HepG2 (cell line): ENCODE measurements around the gene FGFBP2. TPM values are rescaled to one million over a fixed set of nuclear protein-coding genes. Genes with fewer than 3 reads are reported as not detected.

Source experiments
- ATAC-seq: fragments of 200-7000 bp; cut with Tn5 transposase; 3 replicates; pipeline ENCODE4 v1.9.1; 2020; ENCODE audit warnings: mild to moderate bottlenecking, moderate library complexity
- BruUV-seq: library from RNA; stranded (reverse); fragments of 400-500 nt; replicated peaks from 2 replicates; lab custom pipeline; 2021; lab: Mats Ljungman, UMichigan
- CTCF ChIA-PET: fragments of 300-600 bp; formaldehyde crosslinking; extraction: SDS; loops from one replicate; lab custom pipeline; 2021; ENCODE audit warnings: low total read pairs, inconsistent platforms, low intra/inter-chr PET ratio; lab: Yijun Ruan, JAX
- POLR2A ChIA-PET: fragments of 350-600 bp; sonication (Branson Sonifier 250); formaldehyde crosslinking; loops from one replicate; lab custom pipeline; 2020; ENCODE audit warnings: antibody characterized with exemption, inconsistent platforms; lab: Yijun Ruan, JAX
- DNase-seq: peaks from one replicate; pipeline ENCODE4 v3.0.0-alpha.2; 2015; ENCODE audit warnings: low spot score
- FAIRE-seq: peaks from 3 replicates; lab custom pipeline; 2011; peaks lifted over from hg19 to GRCh38; lab: Jason Lieb, UNC
- H2AFZ ChIP-seq: one replicate; pipeline ENCODE4 v1.6.1; 2011; ENCODE audit warnings: low read length, inconsistent platforms
- H3K27ac ChIP-seq: fragments of 300-600 bp; 3 replicates; pipeline ENCODE4 v1.8.0; 2011; ENCODE audit warnings: mixed run types, mild to moderate bottlenecking, mixed read lengths, low read length, inconsistent platforms; ENCODE audit not compliant: insufficient read depth; ENCODE audit errors: extremely low read length
- H3K27me3 ChIP-seq, 2 experiments: fragments of 200-600 bp in 1 of 2; 2 replicates in 1 of 2; 3 replicates in 1 of 2; pipeline versions ENCODE4 v1.6.0 to v1.8.0; 2011; ENCODE audit warnings: low read length in 2 of 2, mild to moderate bottlenecking in 2 of 2, moderate library complexity in 2 of 2, inconsistent platforms in 1 of 2; ENCODE audit not compliant: insufficient read depth in 2 of 2, control insufficient read depth in 1 of 2
- H3K36me3 ChIP-seq, 2 experiments: fragments of 200-600 bp in 1 of 2; replicated peaks in 1 of 2; 2 replicates in 1 of 2; 3 replicates in 1 of 2; pipeline versions ENCODE4 v1.5.1 to v1.8.0; 2011; ENCODE audit warnings: low read length in 2 of 2, inconsistent platforms in 1 of 2; ENCODE audit not compliant: insufficient read depth in 2 of 2, control insufficient read depth in 1 of 2
- H3K4me1 ChIP-seq: 2 replicates; pipeline ENCODE4 v1.5.1; 2012; ENCODE audit warnings: low read length, inconsistent platforms; ENCODE audit not compliant: insufficient read depth
- H3K4me2 ChIP-seq: 2 replicates; pipeline ENCODE4 v1.6.0; 2011; ENCODE audit warnings: low read depth, low read length, inconsistent platforms
- H3K4me3 ChIP-seq, 3 experiments: fragments of 200-600 bp in 1 of 3; sonication (generic), shearing (Covaris generic) in 1 of 3; replicated peaks in 1 of 3; 2 replicates each; pipeline ENCODE4 v1.5.1; 2011 to 2016; ENCODE audit warnings: low read length in 3 of 3, inconsistent platforms in 2 of 3, low read depth in 2 of 3, mild to moderate bottlenecking in 2 of 3, control low read depth in 1 of 3, mixed read lengths in 1 of 3; ENCODE audit not compliant: insufficient read depth in 1 of 3
- H3K79me2 ChIP-seq: one replicate; pipeline ENCODE4 v1.6.1; 2011; ENCODE audit warnings: low read length, inconsistent platforms; ENCODE audit not compliant: insufficient read depth
- H3K9ac ChIP-seq: 2 replicates; pipeline ENCODE4 v1.6.0; 2011; ENCODE audit warnings: mild to moderate bottlenecking, low read depth, low read length, inconsistent platforms; ENCODE audit not compliant: insufficient read depth
- H3K9me3 ChIP-seq: 2 replicates; pipeline ENCODE4 v1.5.1; 2012; ENCODE audit warnings: mild to moderate bottlenecking, low read length
- H4K20me1 ChIP-seq: 2 replicates; pipeline ENCODE4 v1.6.0; 2011; ENCODE audit warnings: inconsistent platforms, mild to moderate bottlenecking, low read length, moderate library complexity; ENCODE audit not compliant: insufficient read depth
- ARNT2 ChIP-seq: sonication (generic); formaldehyde crosslinking; IDR thresholded peaks from 2 replicates; pipeline ENCODE4 v1.8.0; 2022; ENCODE audit warnings: mild to moderate bottlenecking, low read depth, missing genetic modification reagents, moderate library complexity
- ATF6 ChIP-seq: sonication (generic); formaldehyde crosslinking; conservative IDR thresholded peaks from 2 replicates; pipeline ENCODE4 v1.4.0; 2020; ENCODE audit warnings: missing genetic modification reagents
- BRD4 ChIP-seq: sonication (generic); formaldehyde crosslinking; IDR thresholded peaks from 2 replicates; pipeline ENCODE4 v1.4.0; 2020; ENCODE audit warnings: missing genetic modification reagents
- KDM1A ChIP-seq: IDR thresholded peaks from 2 replicates; pipeline ENCODE4 v1.6.1; 2016; ENCODE audit warnings: missing compliant biosample characterization
- KDM5B ChIP-seq: sonication (generic); formaldehyde crosslinking; IDR thresholded peaks from 2 replicates; pipeline ENCODE4 v1.4.0; 2020; ENCODE audit warnings: missing genetic modification reagents, mild to moderate bottlenecking, borderline replicate concordance
- STAG1 ChIP-seq: sonication (generic); formaldehyde crosslinking; IDR thresholded peaks from 2 replicates; pipeline ENCODE4 v1.4.0; 2020; ENCODE audit warnings: missing genetic modification reagents
- TEAD3 ChIP-seq: optimal IDR thresholded peaks from 2 replicates; pipeline ENCODE3; 2016; ENCODE audit warnings: borderline replicate concordance
- ZNF441 ChIP-seq: sonication (generic); formaldehyde crosslinking; IDR thresholded peaks from 2 replicates; pipeline ENCODE4 v1.7.0; 2021; ENCODE audit warnings: missing genetic modification reagents, borderline replicate concordance
- WGBS: methylation state at CpG from one replicate; pipeline ENCODE4 v1.1.6; 2017; ENCODE audit warnings: low lambda C conversion rate; 5-methylcytosine and 5-hydroxymethylcytosine counted together
- in situ Hi-C: cut with HindIII; loops from 2 replicates; pipeline ENCODE4 v1.10.0; 2017; ENCODE audit warnings: low pct_unique_long_range_greater_than_20kb; ENCODE audit not compliant: extremely low pct_ligation_motif_present
- intact Hi-C: fragments of 100-400 bp; cut with micrococcal nuclease; formaldehyde crosslinking; loops from one replicate; pipeline ENCODE4 v1.10.0; 2022; ENCODE audit not compliant: unreplicated experiment
- polyA plus RNA-seq, 8 experiments: library from polyadenylated mRNA; depleted of rRNA in 3 of 8; stranded (reverse) in 7 of 8; unstranded in 1 of 8; fragments of >200 nt; fragmentation: Illumina TruSeq in 4 of 8; extraction: Trizol in 4 of 8; gene quantifications; 2 replicates each; pipeline versions ENCODE4 v1.2.1 to v1.2.3, GENCODE V29; 2011 to 2016; ENCODE audit warnings: low read depth in 4 of 8, missing spikeins in 1 of 8, mixed read lengths in 1 of 8; ENCODE audit not compliant: insufficient read depth in 1 of 8
- total RNA-seq, 5 experiments: library from RNA; depleted of rRNA; stranded (reverse); fragments of >200 nt; fragmentation: Illumina TruSeq; extraction: Trizol; gene quantifications; 2 replicates each; pipeline ENCODE4 v1.2.3, GENCODE V29; 2016; ENCODE audit warnings: low read depth in 1 of 5
- TF ChIP-seq, protein P1 (sequence below): sonication (generic); formaldehyde crosslinking; IDR thresholded peaks from one replicate; pipeline ENCODE4 v1.5.1; 2020; ENCODE audit warnings: mild to moderate bottlenecking, missing genetic modification reagents; ENCODE audit errors: not compliant biosample characterization
- TF ChIP-seq, protein P2 (sequence below): sonication (generic); formaldehyde crosslinking; IDR thresholded peaks from 2 replicates; pipeline ENCODE4 v1.4.0; 2020; ENCODE audit warnings: missing genetic modification reagents

Gene FGFBP2
- total and polyA plus RNA-seq, 2 of the 13 experiments (the other 11 are each of a cell fraction or from before 2014, with no cell fraction given) = not detected

- ChIA-PET CTCF (interaction anchor here (1.2 to 2.0 kb wide), 4 partner anchors 38 to 522 kb away, joined by 3 to 13 read pairs (median 6); partner anchors contain the start of gene FGFBP2), POLR2A (interaction anchor here (1.0 kb wide), 1 partner anchor 522 kb away, joined by 4 read pairs; no protein-coding TSS in a partner anchor)
- no TSS peak for BruUV-seq
- H3K9ac ChIP-seq = no peak overlapping the region
- ATAC-seq (peak; percentile 98), FAIRE-seq (peak; percentile 96), DNase-seq (peak; percentile 43)
- no peak overlapping the region for H3K4me3 ChIP-seq
- H3K36me3 ChIP-seq = no peaks in the 10 kb centered on the region
- no peaks in the 10 kb centered on the region for H3K27me3 ChIP-seq
- in situ Hi-C loops = loop anchor here (5.0 kb wide), 1 partner anchor 39 kb away; the partner anchor contains the start of gene FGFBP2
- no peak overlapping the region for H3K4me2 ChIP-seq
- no peak overlapping the region for H2AFZ ChIP-seq
- no peaks in the 10 kb centered on the region for H3K4me1 ChIP-seq
- H4K20me1 ChIP-seq = no peaks in the 10 kb centered on the region
- intact Hi-C loops = loop anchor here (1.0 kb wide), 4 partner anchors 38 to 522 kb away; partner anchors contain the start of gene FGFBP2
- 4% methylated on average over 4 of the region's 4 CpGs for WGBS
- H3K27ac ChIP-seq = no peak overlapping the region
- H3K9me3 ChIP-seq = no peaks in the 10 kb centered on the region
- no peaks in the 10 kb centered on the region for H3K79me2 ChIP-seq
- no peak for TF ChIP-seq KDM1A
- TF ChIP-seq ARNT2 (CRISPR knock-in tag) = no peak
- TF ChIP-seq, protein P1, sequence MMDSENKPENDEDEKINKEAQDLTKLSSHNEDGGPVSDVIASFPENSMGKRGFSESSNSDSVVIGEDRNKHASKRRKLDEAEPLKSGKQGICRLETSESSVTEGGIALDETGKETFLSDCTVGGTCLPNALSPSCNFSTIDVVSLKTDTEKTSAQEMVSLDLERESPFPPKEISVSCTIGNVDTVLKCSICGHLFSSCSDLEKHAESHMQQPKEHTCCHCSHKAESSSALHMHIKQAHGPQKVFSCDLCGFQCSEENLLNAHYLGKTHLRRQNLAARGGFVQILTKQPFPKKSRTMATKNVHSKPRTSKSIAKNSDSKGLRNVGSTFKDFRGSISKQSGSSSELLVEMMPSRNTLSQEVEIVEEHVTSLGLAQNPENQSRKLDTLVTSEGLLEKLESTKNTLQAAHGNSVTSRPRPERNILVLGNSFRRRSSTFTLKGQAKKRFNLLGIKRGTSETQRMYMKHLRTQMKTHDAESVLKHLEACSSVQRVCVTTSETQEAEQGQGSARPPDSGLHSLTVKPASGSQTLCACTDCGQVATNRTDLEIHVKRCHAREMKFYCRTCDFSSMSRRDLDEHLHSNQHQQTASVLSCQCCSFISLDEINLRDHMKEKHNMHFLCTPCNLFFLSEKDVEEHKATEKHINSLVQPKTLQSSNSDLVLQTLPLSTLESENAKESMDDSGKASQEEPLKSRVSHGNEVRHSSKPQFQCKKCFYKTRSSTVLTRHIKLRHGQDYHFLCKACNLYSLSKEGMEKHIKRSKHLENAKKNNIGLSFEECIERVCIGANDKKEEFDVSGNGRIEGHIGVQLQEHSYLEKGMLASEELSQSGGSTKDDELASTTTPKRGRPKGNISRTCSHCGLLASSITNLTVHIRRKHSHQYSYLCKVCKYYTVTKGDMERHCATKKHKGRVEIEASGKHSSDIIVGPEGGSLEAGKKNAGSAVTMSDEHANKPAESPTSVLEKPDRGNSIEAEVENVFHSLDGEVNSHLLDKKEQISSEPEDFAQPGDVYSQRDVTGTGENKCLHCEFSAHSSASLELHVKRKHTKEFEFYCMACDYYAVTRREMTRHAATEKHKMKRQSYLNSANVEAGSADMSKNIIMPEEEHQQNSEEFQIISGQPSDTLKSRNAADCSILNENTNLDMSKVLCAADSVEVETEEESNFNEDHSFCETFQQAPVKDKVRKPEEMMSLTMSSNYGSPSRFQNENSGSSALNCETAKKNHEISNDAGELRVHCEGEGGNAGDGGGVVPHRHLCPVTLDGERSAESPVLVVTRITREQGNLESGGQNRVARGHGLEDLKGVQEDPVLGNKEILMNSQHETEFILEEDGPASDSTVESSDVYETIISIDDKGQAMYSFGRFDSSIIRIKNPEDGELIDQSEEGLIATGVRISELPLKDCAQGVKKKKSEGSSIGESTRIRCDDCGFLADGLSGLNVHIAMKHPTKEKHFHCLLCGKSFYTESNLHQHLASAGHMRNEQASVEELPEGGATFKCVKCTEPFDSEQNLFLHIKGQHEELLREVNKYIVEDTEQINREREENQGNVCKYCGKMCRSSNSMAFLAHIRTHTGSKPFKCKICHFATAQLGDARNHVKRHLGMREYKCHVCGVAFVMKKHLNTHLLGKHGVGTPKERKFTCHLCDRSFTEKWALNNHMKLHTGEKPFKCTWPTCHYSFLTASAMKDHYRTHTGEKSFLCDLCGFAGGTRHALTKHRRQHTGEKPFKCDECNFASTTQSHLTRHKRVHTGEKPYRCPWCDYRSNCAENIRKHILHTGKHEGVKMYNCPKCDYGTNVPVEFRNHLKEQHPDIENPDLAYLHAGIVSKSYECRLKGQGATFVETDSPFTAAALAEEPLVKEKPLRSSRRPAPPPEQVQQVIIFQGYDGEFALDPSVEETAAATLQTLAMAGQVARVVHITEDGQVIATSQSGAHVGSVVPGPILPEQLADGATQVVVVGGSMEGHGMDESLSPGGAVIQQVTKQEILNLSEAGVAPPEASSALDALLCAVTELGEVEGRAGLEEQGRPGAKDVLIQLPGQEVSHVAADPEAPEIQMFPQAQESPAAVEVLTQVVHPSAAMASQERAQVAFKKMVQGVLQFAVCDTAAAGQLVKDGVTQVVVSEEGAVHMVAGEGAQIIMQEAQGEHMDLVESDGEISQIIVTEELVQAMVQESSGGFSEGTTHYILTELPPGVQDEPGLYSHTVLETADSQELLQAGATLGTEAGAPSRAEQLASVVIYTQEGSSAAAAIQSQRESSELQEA (CRISPR knock-in tag) = no peak
- TF ChIP-seq, protein P2, sequence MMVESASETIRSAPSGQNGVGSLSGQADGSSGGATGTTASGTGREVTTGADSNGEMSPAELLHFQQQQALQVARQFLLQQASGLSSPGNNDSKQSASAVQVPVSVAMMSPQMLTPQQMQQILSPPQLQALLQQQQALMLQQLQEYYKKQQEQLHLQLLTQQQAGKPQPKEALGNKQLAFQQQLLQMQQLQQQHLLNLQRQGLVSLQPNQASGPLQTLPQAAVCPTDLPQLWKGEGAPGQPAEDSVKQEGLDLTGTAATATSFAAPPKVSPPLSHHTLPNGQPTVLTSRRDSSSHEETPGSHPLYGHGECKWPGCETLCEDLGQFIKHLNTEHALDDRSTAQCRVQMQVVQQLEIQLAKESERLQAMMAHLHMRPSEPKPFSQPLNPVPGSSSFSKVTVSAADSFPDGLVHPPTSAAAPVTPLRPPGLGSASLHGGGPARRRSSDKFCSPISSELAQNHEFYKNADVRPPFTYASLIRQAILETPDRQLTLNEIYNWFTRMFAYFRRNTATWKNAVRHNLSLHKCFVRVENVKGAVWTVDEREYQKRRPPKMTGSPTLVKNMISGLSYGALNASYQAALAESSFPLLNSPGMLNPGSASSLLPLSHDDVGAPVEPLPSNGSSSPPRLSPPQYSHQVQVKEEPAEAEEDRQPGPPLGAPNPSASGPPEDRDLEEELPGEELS = no peak
- TF ChIP-seq KDM5B (CRISPR knock-in tag) = no peak
- TF ChIP-seq BRD4 (CRISPR knock-in tag) = no peak
- peak; percentile 46 for TF ChIP-seq TEAD3 (CRISPR knock-in tag)
- peak; percentile 86 for TF ChIP-seq STAG1 (CRISPR knock-in tag)
- TF ChIP-seq ATF6 = no peak
- no peak for TF ChIP-seq ZNF441 (CRISPR knock-in tag)
Measured at GRCh38 chr4:16001484-16001858, 38.5 kb upstream of the FGFBP2 start.
